Measurements from ENCODE around the gene ICE2.

The ICE2 gene

GRCh38 chr15:60508442-60508841 is 29.5 kb upstream of the ICE2 start:
- Histone ChIP-seq H3K79me2 (ENCODE audit: control insufficient read depth, insufficient read depth, low read length) (no peaks in the 10 kb centered on the region), H4K5ac (ENCODE audit: low read length) (no peak overlapping the region), H3K4me2 (ENCODE audit: low read length) (no peak overlapping the region), H2AK5ac (ENCODE audit: low read length) (no peak overlapping the region), H2BK120ac (ENCODE audit: low read depth, low read length) (no peak overlapping the region), H3K79me1 (ENCODE audit: low read length) (no peaks in the 10 kb centered on the region), H3K9ac (ENCODE audit: low read length) (no peak overlapping the region), H2BK15ac (replicated peaks; ENCODE audit: low read depth) (no peak overlapping the region), H4K8ac (ENCODE audit: low read depth, low read length) (no peak overlapping the region), H3K23ac (ENCODE audit: low read length) (no peak overlapping the region), H3K27ac (ENCODE audit: low read depth, low read length) (no peak overlapping the region), H3K4me3 (ENCODE audit: low read length) (no peak overlapping the region), H3K4ac (ENCODE audit: low read depth, low read length) (no peak overlapping the region), H3K18ac (ENCODE audit: low read length) (no peak overlapping the region), H3K36me3 (ENCODE audit: control insufficient read depth, insufficient read depth, low read length) (no peaks in the 10 kb centered on the region), H3K4me1 (ENCODE audit: control insufficient read depth, low read depth, low read length) (no peaks in the 10 kb centered on the region), H2BK5ac (ENCODE audit: low read length) (no peak overlapping the region), H3K56ac (ENCODE audit: low read length) (no peak overlapping the region), H3K27me3 (ENCODE audit: insufficient read depth, low read length, poor library complexity) (no peaks in the 10 kb centered on the region)
- WGBS (ENCODE audit: extremely low coverage, insufficient coverage, low lambda C conversion rate), result no CpG with 5 or more reads among the region's 4 CpGs
- no peak for DNase-seq

GRCh38 chr15:60507596-60508424 is 28.9 kb upstream of the ICE2 start:
- Histone ChIP-seq H3K79me1 (ENCODE audit: low read length) (no peaks in the 10 kb centered on the region), H3K4me2 (ENCODE audit: low read length) (no peak overlapping the region), H3K4ac (ENCODE audit: low read depth, low read length) (no peak overlapping the region), H3K18ac (ENCODE audit: low read length) (no peak overlapping the region), H4K5ac (ENCODE audit: low read length) (no peak overlapping the region), H3K56ac (ENCODE audit: low read length) (no peak overlapping the region), H2BK120ac (ENCODE audit: low read depth, low read length) (no peak overlapping the region), H3K4me1 (ENCODE audit: control insufficient read depth, low read depth, low read length) (no peaks in the 10 kb centered on the region), H2BK5ac (ENCODE audit: low read length) (no peak overlapping the region), H3K79me2 (ENCODE audit: control insufficient read depth, insufficient read depth, low read length) (no peaks in the 10 kb centered on the region), H3K9ac (ENCODE audit: low read length) (no peak overlapping the region), H2BK15ac (replicated peaks; ENCODE audit: low read depth) (no peak overlapping the region), H3K36me3 (ENCODE audit: control insufficient read depth, insufficient read depth, low read length) (no peaks in the 10 kb centered on the region), H3K27me3 (ENCODE audit: insufficient read depth, low read length, poor library complexity) (no peaks in the 10 kb centered on the region), H2AK5ac (ENCODE audit: low read length) (no peak overlapping the region), H4K8ac (ENCODE audit: low read depth, low read length) (no peak overlapping the region), H3K4me3 (ENCODE audit: low read length) (no peak overlapping the region), H3K27ac (ENCODE audit: low read depth, low read length) (no peak overlapping the region), H3K23ac (ENCODE audit: low read length) (no peak overlapping the region)
- peak; percentile 69 for DNase-seq
- no CpG with 5 or more reads among the region's 11 CpGs for whole genome bisulfite sequencing (ENCODE audit: extremely low coverage, insufficient coverage, low lambda C conversion rate)

GRCh38 chr15:60496853-60497252 is 17.9 kb upstream of the ICE2 start:
- Histone ChIP-seq H3K4me1 (ENCODE audit: control insufficient read depth, low read depth, low read length) (no peaks in the 10 kb centered on the region), H3K79me1 (ENCODE audit: low read length) (no peaks in the 10 kb centered on the region), H3K27me3 (ENCODE audit: insufficient read depth, low read length, poor library complexity) (no peaks in the 10 kb centered on the region), H3K79me2 (ENCODE audit: control insufficient read depth, insufficient read depth, low read length) (no peaks in the 10 kb centered on the region), H3K23ac (ENCODE audit: low read length) (no peak overlapping the region), H3K4me2 (ENCODE audit: low read length) (no peak overlapping the region), H3K56ac (ENCODE audit: low read length) (no peak overlapping the region), H2BK15ac (replicated peaks; ENCODE audit: low read depth) (no peak overlapping the region), H4K5ac (ENCODE audit: low read length) (no peak overlapping the region), H3K18ac (ENCODE audit: low read length) (no peak overlapping the region), H3K4me3 (ENCODE audit: low read length) (no peak overlapping the region), H3K4ac (ENCODE audit: low read depth, low read length) (no peak overlapping the region), H3K27ac (ENCODE audit: low read depth, low read length) (no peak overlapping the region), H2BK120ac (ENCODE audit: low read depth, low read length) (no peak overlapping the region), H3K36me3 (ENCODE audit: control insufficient read depth, insufficient read depth, low read length) (no peaks in the 10 kb centered on the region), H3K9ac (ENCODE audit: low read length) (no peak overlapping the region), H2BK5ac (ENCODE audit: low read length) (no peak overlapping the region), H2AK5ac (ENCODE audit: low read length) (no peak overlapping the region), H4K8ac (ENCODE audit: low read depth, low read length) (no peak overlapping the region)
- no CpG with 5 or more reads among the region's 6 CpGs for WGBS (ENCODE audit: extremely low coverage, insufficient coverage, low lambda C conversion rate)
- DNase-seq, result no peak

- Histone ChIP-seq H2BK15ac (replicated peaks; ENCODE audit: low read depth) (no peak overlapping the region), H2AK5ac (ENCODE audit: low read length) (no peak overlapping the region), H4K8ac (ENCODE audit: low read depth, low read length) (no peak overlapping the region), H2BK120ac (ENCODE audit: low read depth, low read length) (no peak overlapping the region), H3K9ac (ENCODE audit: low read length) (no peak overlapping the region), H2BK5ac (ENCODE audit: low read length) (no peak overlapping the region), H3K27ac (ENCODE audit: low read depth, low read length) (no peak overlapping the region), H3K27me3 (ENCODE audit: insufficient read depth, low read length, poor library complexity) (no peaks in the 10 kb centered on the region), H3K4me3 (ENCODE audit: low read length) (no peak overlapping the region), H3K79me2 (ENCODE audit: control insufficient read depth, insufficient read depth, low read length) (no peaks in the 10 kb centered on the region), H3K4me2 (ENCODE audit: low read length) (no peak overlapping the region), H4K5ac (ENCODE audit: low read length) (no peak overlapping the region), H3K36me3 (ENCODE audit: control insufficient read depth, insufficient read depth, low read length) (no peaks in the 10 kb centered on the region), H3K4ac (ENCODE audit: low read depth, low read length) (no peak overlapping the region), H3K18ac (ENCODE audit: low read length) (no peak overlapping the region), H3K4me1 (ENCODE audit: control insufficient read depth, low read depth, low read length) (no peaks in the 10 kb centered on the region), H3K79me1 (ENCODE audit: low read length) (no peaks in the 10 kb centered on the region), H3K23ac (ENCODE audit: low read length) (no peak overlapping the region), H3K56ac (ENCODE audit: low read length) (no peak overlapping the region)
- WGBS (ENCODE audit: extremely low coverage, insufficient coverage, low lambda C conversion rate), result no CpG with 5 or more reads among the region's 3 CpGs
- no peak for DNase-seq
Measured at GRCh38 chr15:60494108-60494507, 15.2 kb upstream of the ICE2 start.

GRCh38 chr15:60493166-60493565 is 14.2 kb upstream of the ICE2 start:
- Histone ChIP-seq H3K79me1 (ENCODE audit: low read length) (no peaks in the 10 kb centered on the region), H3K27me3 (ENCODE audit: insufficient read depth, low read length, poor library complexity) (no peaks in the 10 kb centered on the region), H3K23ac (ENCODE audit: low read length) (no peak overlapping the region), H4K8ac (ENCODE audit: low read depth, low read length) (no peak overlapping the region), H3K4me2 (ENCODE audit: low read length) (no peak overlapping the region), H3K18ac (ENCODE audit: low read length) (no peak overlapping the region), H4K5ac (ENCODE audit: low read length) (no peak overlapping the region), H2BK120ac (ENCODE audit: low read depth, low read length) (no peak overlapping the region), H3K79me2 (ENCODE audit: control insufficient read depth, insufficient read depth, low read length) (no peaks in the 10 kb centered on the region), H3K27ac (ENCODE audit: low read depth, low read length) (no peak overlapping the region), H2BK5ac (ENCODE audit: low read length) (no peak overlapping the region), H3K36me3 (ENCODE audit: control insufficient read depth, insufficient read depth, low read length) (no peaks in the 10 kb centered on the region), H2AK5ac (ENCODE audit: low read length) (no peak overlapping the region), H3K4me3 (ENCODE audit: low read length) (no peak overlapping the region), H2BK15ac (replicated peaks; ENCODE audit: low read depth) (no peak overlapping the region), H3K4me1 (ENCODE audit: control insufficient read depth, low read depth, low read length) (no peaks in the 10 kb centered on the region), H3K4ac (ENCODE audit: low read depth, low read length) (no peak overlapping the region), H3K56ac (ENCODE audit: low read length) (no peak overlapping the region), H3K9ac (ENCODE audit: low read length) (no peak overlapping the region)
- DNase-seq, result no peak
- whole genome bisulfite sequencing (ENCODE audit: extremely low coverage, insufficient coverage, low lambda C conversion rate), result no CpG with 5 or more reads among the region's 4 CpGs

- Histone ChIP-seq H3K18ac (ENCODE audit: low read length) (no peak overlapping the region), H3K79me1 (ENCODE audit: low read length) (no peaks in the 10 kb centered on the region), H3K23ac (ENCODE audit: low read length) (no peak overlapping the region), H3K4me3 (ENCODE audit: low read length) (no peak overlapping the region), H3K4me2 (ENCODE audit: low read length) (no peak overlapping the region), H4K8ac (ENCODE audit: low read depth, low read length) (no peak overlapping the region), H2BK120ac (ENCODE audit: low read depth, low read length) (no peak overlapping the region), H3K79me2 (ENCODE audit: control insufficient read depth, insufficient read depth, low read length) (no peaks in the 10 kb centered on the region), H3K27ac (ENCODE audit: low read depth, low read length) (no peak overlapping the region), H3K56ac (ENCODE audit: low read length) (no peak overlapping the region), H2AK5ac (ENCODE audit: low read length) (no peak overlapping the region), H3K4ac (ENCODE audit: low read depth, low read length) (no peak overlapping the region), H2BK5ac (ENCODE audit: low read length) (no peak overlapping the region), H3K4me1 (ENCODE audit: control insufficient read depth, low read depth, low read length) (no peaks in the 10 kb centered on the region), H4K5ac (ENCODE audit: low read length) (no peak overlapping the region), H3K27me3 (ENCODE audit: insufficient read depth, low read length, poor library complexity) (no peaks in the 10 kb centered on the region), H3K36me3 (ENCODE audit: control insufficient read depth, insufficient read depth, low read length) (no peaks in the 10 kb centered on the region), H3K9ac (ENCODE audit: low read length) (no peak overlapping the region), H2BK15ac (replicated peaks; ENCODE audit: low read depth) (no peak overlapping the region)
- no peak for DNase-seq
- no CpG with 5 or more reads among the region's 2 CpGs for WGBS (ENCODE audit: extremely low coverage, insufficient coverage, low lambda C conversion rate)
Measured at GRCh38 chr15:60486742-60487141, 7.8 kb upstream of the ICE2 start.
